GM23248 (cell line): Measurements from ENCODE around the gene TSEN2. TPM values are rescaled to one million over a fixed set of nuclear protein-coding genes. Genes with fewer than 3 reads are reported as not detected.
A peak's percentile ranks its signal among the peaks of the same experiment; 100 is the strongest.

Source experiments
- DNase-seq: peaks from one replicate; pipeline ENCODE4 v3.0.0-alpha.2; 2015
- H2AFZ ChIP-seq: fragments of 200-600 bp; sonication (generic); 2 replicates; pipeline ENCODE4 v1.6.1; 2016; ENCODE audit warnings: antibody characterized with exemption
- H3F3A ChIP-seq: fragments of 200-600 bp; sonication (generic); 2 replicates; pipeline ENCODE4 v1.6.1; 2016; ENCODE audit warnings: mild to moderate bottlenecking, antibody characterized with exemption, mixed run types; ENCODE audit not compliant: insufficient read depth
- H3K27ac ChIP-seq: fragments of 200-600 bp; sonication (generic); 2 replicates; pipeline ENCODE4 v1.5.1; 2016; ENCODE audit warnings: mild to moderate bottlenecking
- H3K27me3 ChIP-seq: fragments of 200-600 bp; sonication (generic); replicated peaks from 2 replicates; pipeline ENCODE4 v1.6.1; 2016; ENCODE audit warnings: mild to moderate bottlenecking; ENCODE audit not compliant: insufficient read depth
- H3K36me3 ChIP-seq: fragments of 200-600 bp; sonication (generic); 2 replicates; pipeline ENCODE4 v1.6.1; 2016; ENCODE audit warnings: low read depth, mild to moderate bottlenecking
- H3K4me1 ChIP-seq: fragments of 200-600 bp; sonication (generic); 2 replicates; pipeline ENCODE4 v1.6.1; 2016; ENCODE audit warnings: mild to moderate bottlenecking; ENCODE audit not compliant: insufficient read depth
- H3K4me2 ChIP-seq: fragments of 200-600 bp; sonication (generic); one replicate; pipeline ENCODE4 v1.6.1; 2016; ENCODE audit warnings: mild to moderate bottlenecking; ENCODE audit not compliant: unreplicated experiment
- H3K4me3 ChIP-seq: fragments of 200-600 bp; sonication (generic); 2 replicates; pipeline ENCODE4 v1.5.1; 2016; ENCODE audit warnings: mild to moderate bottlenecking
- H3K79me2 ChIP-seq: fragments of 200-600 bp; sonication (generic); 2 replicates; pipeline ENCODE4 v1.6.1; 2016; ENCODE audit warnings: mild to moderate bottlenecking; ENCODE audit not compliant: insufficient read depth
- H3K9ac ChIP-seq: fragments of 200-600 bp; sonication (generic); 2 replicates; pipeline ENCODE4 v1.6.1; 2016; ENCODE audit warnings: mild to moderate bottlenecking
- H3K9me2 ChIP-seq: fragments of 200-600 bp; sonication (generic); 2 replicates; pipeline ENCODE4 v1.6.1; 2016; ENCODE audit warnings: mixed run types, mild to moderate bottlenecking, moderate library complexity; ENCODE audit not compliant: insufficient read depth
- H3K9me3 ChIP-seq: fragments of 200-600 bp; sonication (generic); one replicate; pipeline ENCODE4 v1.6.1; 2017; ENCODE audit warnings: low read depth
- H4K20me1 ChIP-seq: fragments of 200-600 bp; sonication (generic); 2 replicates; pipeline ENCODE4 v1.6.0; 2016; ENCODE audit not compliant: insufficient read depth
- EZH2 ChIP-seq: fragments of 200-600 bp; sonication (generic); IDR thresholded peaks from 2 replicates; pipeline ENCODE4 v1.6.1; 2018; ENCODE audit warnings: antibody characterized with exemption, mild to moderate bottlenecking; ENCODE audit not compliant: insufficient read depth, poor library complexity, severe bottlenecking
- EZH2phosphoT487 ChIP-seq: fragments of 200-600 bp; sonication (generic); IDR thresholded peaks from 2 replicates; pipeline ENCODE4 v1.6.1; 2018; ENCODE audit warnings: antibody characterized with exemption, moderate library complexity, mild to moderate bottlenecking, low read depth; ENCODE audit not compliant: insufficient read depth
- WGBS, 2 experiments: methylation state at CpG; one replicate each; pipeline ENCODE4 v1.1.6; 2015 to 2017; ENCODE audit warnings: low lambda C conversion rate in 2 of 2, low coverage in 1 of 2; ENCODE audit errors: missing lambda C conversion rate in 2 of 2; 5-methylcytosine and 5-hydroxymethylcytosine counted together
- in situ Hi-C: fragments of 300-500 bp; cut with MboI; formaldehyde crosslinking; loops from 2 replicates; pipeline ENCODE4 v1.15.0; 2020
- polyA plus RNA-seq: library from polyadenylated mRNA; unstranded; fragments of >200 nt; fragmentation: Nextera tagmentation; extraction: Ambion mirVana; gene quantifications from 2 replicates; pipeline ENCODE4 v1.2.1, GENCODE V29; 2016
- small RNA-seq: library from RNA; depleted of rRNA; stranded (forward); fragments of <200 nt; gene quantifications from one replicate; pipeline ENCODE3, GENCODE V24; 2014; ENCODE audit warnings: low read depth, low replicate concordance
- total RNA-seq: library from RNA; depleted of rRNA; stranded (reverse); fragments of >200 nt; shearing (Covaris generic); gene quantifications from 2 replicates; pipeline ENCODE4 v1.2.3, GENCODE V29; 2014; rRNA removed

The TSEN2 gene
- total and polyA plus RNA-seq, 2 experiments from 2014 or later: 9.6 to 13.6 TPM

- H3K4me3 ChIP-seq: no peak overlapping the region
- no peaks in the 10 kb centered on the region for H3K27me3 ChIP-seq
- no peaks in the 10 kb centered on the region for H3K9me2 ChIP-seq
- WGBS, 2 experiments: 29 to 42% methylated on average over 3 of the region's 3 CpGs
- peaks cover 49% of the 10 kb centered on the region for H3F3A ChIP-seq
- peak; percentile 70 for DNase-seq
- peak overlapping the region; percentile 57 for H3K27ac ChIP-seq
- in situ Hi-C loops: no loop called here
- peaks cover 34% of the 10 kb centered on the region for H3K4me1 ChIP-seq
- no peak overlapping the region for H2AFZ ChIP-seq
- peaks cover 56% of the 10 kb centered on the region for H3K36me3 ChIP-seq
- no peaks in the 10 kb centered on the region for H3K9me3 ChIP-seq
- H4K20me1 ChIP-seq: no peaks in the 10 kb centered on the region
- peaks cover 48% of the 10 kb centered on the region for H3K79me2 ChIP-seq
- no peak overlapping the region for H3K4me2 ChIP-seq
- TF ChIP-seq EZH2 (no peak), EZH2phosphoT487 (no peak)
- peak overlapping the region; percentile 50; the same call in 1 of the 2 replicates for H3K9ac ChIP-seq
Observed at GRCh38 chr3:12579905-12580304, 95.6 kb downstream of the TSEN2 start.

GRCh38 chr3:12582730-12583129, 98.5 kb downstream of the TSEN2 start:
- WGBS, 2 experiments: 82 to 85% methylated on average over 4 of the region's 4 CpGs
- Histone ChIP-seq H3K4me2 (no peak overlapping the region), H2AFZ (no peak overlapping the region), H3K4me1 (peaks cover 23% of the 10 kb centered on the region), H3K36me3 (peaks cover 73% of the 10 kb centered on the region), H3K9me2 (no peaks in the 10 kb centered on the region), H3K27ac (no peak overlapping the region), H3K79me2 (peaks cover 61% of the 10 kb centered on the region), H3K9ac (no peak overlapping the region), H4K20me1 (no peaks in the 10 kb centered on the region), H3K27me3 (no peaks in the 10 kb centered on the region), H3K4me3 (no peak overlapping the region), H3K9me3 (no peaks in the 10 kb centered on the region), H3F3A (peaks cover 51% of the 10 kb centered on the region)
- TF ChIP-seq EZH2 (no peak), EZH2phosphoT487 (no peak)
- in situ Hi-C loops: no loop called here
- DNase-seq: no peak

Small RNA genes lying within 50 kb of the gene (small RNA-seq; reads per million reads assigned to genes)
- gene RF00017 (not detected), gene RNA5SP123 (not detected), gene RNU6-377P (not detected)

Other genes starting within 250 kb of the TSEN2 start
- gene PPARG, start 195.4 kb upstream of the TSEN2 start, total RNA-seq: 0.76 TPM in 1 of 2 replicates, not detected in the other
- 0.49 and 0.79 TPM in 2 replicates for gene PPARG, start 195.4 kb upstream of the TSEN2 start, polyA plus RNA-seq
- gene MKRN2OS, start 61.0 kb downstream of the TSEN2 start, total RNA-seq: not detected in 2 replicates
- gene MKRN2OS, start 61.0 kb downstream of the TSEN2 start, polyA plus RNA-seq: not detected in 2 replicates
- 41.6 and 52.9 TPM in 2 replicates for gene MKRN2, start 72.6 kb downstream of the TSEN2 start, total RNA-seq
- 43.7 and 47.2 TPM in 2 replicates for gene MKRN2, start 72.6 kb downstream of the TSEN2 start, polyA plus RNA-seq
- 87.4 and 91.6 TPM in 2 replicates for gene RAF1, start 179.6 kb downstream of the TSEN2 start, total RNA-seq
- 57.3 and 59.0 TPM in 2 replicates for gene RAF1, start 179.6 kb downstream of the TSEN2 start, polyA plus RNA-seq